Measurements from ENCODE around the gene RAB22A.

DNA sequence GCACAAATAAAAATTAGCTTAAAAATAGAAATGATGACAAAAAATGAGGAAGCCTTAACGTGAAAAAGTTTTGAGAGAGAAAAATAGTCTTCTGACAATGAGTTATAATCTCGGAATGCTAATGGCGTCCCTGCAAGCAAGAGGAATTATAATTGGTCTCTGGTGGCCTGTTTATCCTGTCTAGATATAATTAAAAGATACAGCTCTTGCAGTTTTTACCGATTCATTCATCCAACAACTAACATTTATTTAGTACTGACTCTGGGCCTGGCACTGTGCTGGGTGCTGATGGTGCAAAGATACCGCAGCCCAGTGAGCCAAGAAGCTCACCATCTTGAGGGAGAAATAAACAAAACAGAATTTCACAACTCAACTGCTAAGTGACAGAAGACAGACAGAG, 49.5 kb upstream of the RAB22A start:
- no peak for TF ChIP-seq EZH2 (IDR thresholded peaks at IDR 0.05; ENCODE audit: borderline replicate concordance, low read length)
- TF ChIP-seq, protein P1, sequence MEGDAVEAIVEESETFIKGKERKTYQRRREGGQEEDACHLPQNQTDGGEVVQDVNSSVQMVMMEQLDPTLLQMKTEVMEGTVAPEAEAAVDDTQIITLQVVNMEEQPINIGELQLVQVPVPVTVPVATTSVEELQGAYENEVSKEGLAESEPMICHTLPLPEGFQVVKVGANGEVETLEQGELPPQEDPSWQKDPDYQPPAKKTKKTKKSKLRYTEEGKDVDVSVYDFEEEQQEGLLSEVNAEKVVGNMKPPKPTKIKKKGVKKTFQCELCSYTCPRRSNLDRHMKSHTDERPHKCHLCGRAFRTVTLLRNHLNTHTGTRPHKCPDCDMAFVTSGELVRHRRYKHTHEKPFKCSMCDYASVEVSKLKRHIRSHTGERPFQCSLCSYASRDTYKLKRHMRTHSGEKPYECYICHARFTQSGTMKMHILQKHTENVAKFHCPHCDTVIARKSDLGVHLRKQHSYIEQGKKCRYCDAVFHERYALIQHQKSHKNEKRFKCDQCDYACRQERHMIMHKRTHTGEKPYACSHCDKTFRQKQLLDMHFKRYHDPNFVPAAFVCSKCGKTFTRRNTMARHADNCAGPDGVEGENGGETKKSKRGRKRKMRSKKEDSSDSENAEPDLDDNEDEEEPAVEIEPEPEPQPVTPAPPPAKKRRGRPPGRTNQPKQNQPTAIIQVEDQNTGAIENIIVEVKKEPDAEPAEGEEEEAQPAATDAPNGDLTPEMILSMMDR (conservative IDR thresholded peaks at IDR 0.05 in 1 of 2, IDR thresholded peaks at IDR 0.05 in 1 of 2; ENCODE audit: extremely low read depth in 1 of 2, insufficient read depth in 1 of 2, low read depth in 1 of 2, low read length in 2 of 2): no peak

Data from mammary epithelial cell (primary cell).